ENCODE data around the gene UNC79. TPM values are rescaled to one million over a fixed set of nuclear protein-coding genes. Genes with fewer than 3 reads are reported as not detected.
A peak's percentile ranks its signal among the peaks of the same experiment; 100 is the strongest.

The UNC79 gene
- total RNA-seq, 2 donors from 2014 or later, result 0.19 to 0.31 TPM

DNA sequence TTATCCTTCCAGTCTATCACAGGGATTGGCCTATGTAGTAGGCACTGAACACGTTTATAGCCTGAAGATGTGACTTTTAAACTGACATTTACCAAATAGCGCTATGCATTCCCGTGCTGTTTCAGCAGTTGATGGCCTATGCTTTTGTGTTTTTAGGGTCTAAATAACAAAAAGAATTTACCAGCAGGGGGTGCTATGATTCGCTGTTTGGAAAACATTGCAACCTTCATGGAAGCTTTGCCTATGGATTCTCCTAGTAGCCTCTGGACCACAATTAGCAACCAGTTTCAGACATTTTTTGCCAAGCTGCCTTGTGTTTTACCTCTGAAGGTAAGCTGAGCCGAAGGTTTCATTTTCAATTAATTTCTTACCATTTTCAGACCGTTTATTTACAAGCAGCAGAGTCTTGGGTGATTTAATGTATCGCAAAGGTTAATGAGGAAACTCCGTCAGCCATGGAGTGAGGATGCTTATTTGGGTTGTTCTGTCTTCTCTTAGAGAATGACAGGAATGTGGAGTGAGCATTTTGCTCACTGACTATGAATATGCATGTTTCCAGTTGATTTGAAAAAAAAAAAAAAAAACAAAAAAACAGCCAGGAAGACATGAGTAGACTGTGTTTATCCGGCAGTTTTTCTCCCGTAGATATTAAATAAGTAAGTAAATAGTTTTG is 224.5 kb downstream of the UNC79 start:
- Histone ChIP-seq H3K27ac (no peak overlapping the region), H3K4me3 (no peak overlapping the region), H3K27me3 (no peaks in the 10 kb centered on the region), H3K9me3 (peaks cover 0 to 4% of the 10 kb centered on the region in 2 donors), H3K36me3 (no peaks in the 10 kb centered on the region), H3K4me1 (no peaks in the 10 kb centered on the region)
- no peak for DNase-seq (ENCODE audit: low spot score)
- TF ChIP-seq, protein P1, sequence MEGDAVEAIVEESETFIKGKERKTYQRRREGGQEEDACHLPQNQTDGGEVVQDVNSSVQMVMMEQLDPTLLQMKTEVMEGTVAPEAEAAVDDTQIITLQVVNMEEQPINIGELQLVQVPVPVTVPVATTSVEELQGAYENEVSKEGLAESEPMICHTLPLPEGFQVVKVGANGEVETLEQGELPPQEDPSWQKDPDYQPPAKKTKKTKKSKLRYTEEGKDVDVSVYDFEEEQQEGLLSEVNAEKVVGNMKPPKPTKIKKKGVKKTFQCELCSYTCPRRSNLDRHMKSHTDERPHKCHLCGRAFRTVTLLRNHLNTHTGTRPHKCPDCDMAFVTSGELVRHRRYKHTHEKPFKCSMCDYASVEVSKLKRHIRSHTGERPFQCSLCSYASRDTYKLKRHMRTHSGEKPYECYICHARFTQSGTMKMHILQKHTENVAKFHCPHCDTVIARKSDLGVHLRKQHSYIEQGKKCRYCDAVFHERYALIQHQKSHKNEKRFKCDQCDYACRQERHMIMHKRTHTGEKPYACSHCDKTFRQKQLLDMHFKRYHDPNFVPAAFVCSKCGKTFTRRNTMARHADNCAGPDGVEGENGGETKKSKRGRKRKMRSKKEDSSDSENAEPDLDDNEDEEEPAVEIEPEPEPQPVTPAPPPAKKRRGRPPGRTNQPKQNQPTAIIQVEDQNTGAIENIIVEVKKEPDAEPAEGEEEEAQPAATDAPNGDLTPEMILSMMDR (IDR thresholded peaks at IDR 0.05), result peak; percentile 24 to 69

DNA sequence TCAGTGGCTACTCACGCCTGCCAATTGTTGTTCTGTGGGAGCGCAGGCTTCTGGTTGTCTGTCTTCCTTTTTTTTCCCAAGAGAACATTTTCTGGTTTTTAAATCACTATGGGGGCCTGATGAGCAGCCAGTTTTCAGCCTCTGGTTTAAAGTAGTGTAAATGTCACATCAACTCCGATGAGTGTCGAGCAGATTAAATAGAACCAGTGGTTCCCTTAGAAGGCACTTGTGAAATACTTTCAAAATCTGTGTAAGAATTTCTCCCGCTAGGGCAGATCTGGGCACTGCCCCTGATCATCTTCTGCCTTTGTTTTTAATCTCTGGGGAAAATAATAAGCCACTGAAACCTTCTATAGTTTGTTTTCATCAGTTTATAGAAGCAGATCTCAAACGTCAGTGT is 227.1 kb downstream of the UNC79 start:
- no peak overlapping the region for H3K4me3 ChIP-seq
- TF ChIP-seq, protein P1 (IDR thresholded peaks at IDR 0.05), result no peak
- no peaks in the 10 kb centered on the region for H3K4me1 ChIP-seq

DNA sequence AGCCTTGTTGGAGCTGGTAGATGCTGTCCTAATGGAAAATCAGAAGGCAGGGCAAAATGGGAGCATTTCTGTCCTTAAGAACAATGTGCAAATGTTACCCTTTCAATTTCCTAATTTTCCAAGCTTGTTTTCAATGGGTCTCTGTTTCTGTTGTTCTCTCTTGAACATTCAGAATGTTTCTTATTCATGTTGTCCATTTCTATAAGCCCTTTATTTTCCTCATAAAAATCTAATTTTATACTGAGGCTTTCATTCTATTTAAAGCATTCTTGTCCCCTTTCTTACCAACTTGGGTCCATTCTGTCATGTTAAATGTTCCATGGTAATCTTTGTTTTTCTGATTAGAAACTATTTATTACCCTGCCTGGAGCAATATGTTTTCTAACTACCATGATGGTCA is 232.6 kb downstream of the UNC79 start:
- H3K4me3 ChIP-seq, result no peak overlapping the region
- peaks cover 0 to 34% of the 10 kb centered on the region in 2 donors for H3K9me3 ChIP-seq
- no peaks in the 10 kb centered on the region for H3K4me1 ChIP-seq
- no peak overlapping the region for H3K27ac ChIP-seq
- DNase-seq (ENCODE audit: low spot score), result no peak
- TF ChIP-seq, protein P1 (IDR thresholded peaks at IDR 0.05), result no peak
- no peaks in the 10 kb centered on the region for H3K27me3 ChIP-seq
- H3K36me3 ChIP-seq, result no peaks in the 10 kb centered on the region

More for the DNA sequence above, 227.1 kb downstream of the UNC79 start:
- Histone ChIP-seq H3K9me3 (no peaks in the 10 kb centered on the region), H3K36me3 (no peaks in the 10 kb centered on the region), H3K27me3 (no peaks in the 10 kb centered on the region), H3K27ac (peak overlapping the region in 1 of 2 donors; percentile 26)
- no peak for DNase-seq (ENCODE audit: low spot score)

DNA sequence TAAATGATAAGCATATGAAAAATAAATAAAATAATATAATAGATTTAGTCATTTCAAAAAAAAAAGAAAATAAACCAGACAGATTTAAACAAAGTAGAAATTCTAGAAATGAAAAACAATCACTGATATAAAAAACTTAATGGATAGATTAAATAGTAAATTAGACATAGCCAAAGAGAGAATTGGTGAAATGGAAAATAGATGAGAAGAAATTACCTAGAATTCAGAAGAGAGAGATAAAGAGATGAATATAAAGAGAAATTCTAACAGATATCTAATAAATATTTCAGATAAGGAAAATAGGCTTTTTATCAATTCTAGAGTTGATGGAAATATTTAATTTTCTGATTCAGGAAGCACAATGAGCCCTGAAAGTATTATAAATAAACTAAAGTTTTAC is 234.4 kb downstream of the UNC79 start:
- TF ChIP-seq, protein P1 (IDR thresholded peaks at IDR 0.05), result no peak
- Histone ChIP-seq H3K27me3 (no peaks in the 10 kb centered on the region), H3K27ac (no peak overlapping the region), H3K36me3 (no peaks in the 10 kb centered on the region), H3K4me3 (no peak overlapping the region), H3K4me1 (no peaks in the 10 kb centered on the region), H3K9me3 (peaks cover 0 to 34% of the 10 kb centered on the region in 2 donors)
- no peak for DNase-seq (ENCODE audit: low spot score)

DNA sequence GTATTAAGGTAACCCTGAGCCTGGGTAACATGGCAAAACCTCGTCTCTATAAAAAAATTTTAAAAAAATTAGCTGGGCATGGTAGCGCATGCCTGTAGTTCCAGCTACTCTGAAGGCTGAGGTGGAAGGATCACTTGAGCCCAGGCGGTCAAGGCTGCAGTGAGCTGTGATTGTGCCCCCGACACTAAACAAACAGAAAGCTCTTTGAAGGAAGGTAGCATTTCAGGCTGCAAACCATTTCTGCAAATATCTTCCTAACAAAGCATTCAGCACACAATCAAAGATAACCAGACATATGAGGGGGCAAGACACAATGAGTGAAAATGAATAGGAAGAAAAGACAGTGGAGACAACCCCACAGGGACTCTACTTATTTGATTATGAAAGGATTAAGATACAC is 238.9 kb downstream of the UNC79 start:
- H3K4me3 ChIP-seq, result no peak overlapping the region
- no peak overlapping the region for H3K27ac ChIP-seq
- TF ChIP-seq, protein P1 (IDR thresholded peaks at IDR 0.05), result no peak
- no peak for DNase-seq (ENCODE audit: low spot score)
- no peaks in the 10 kb centered on the region for H3K4me1 ChIP-seq
- no peaks in the 10 kb centered on the region for H3K27me3 ChIP-seq
- no peaks in the 10 kb centered on the region for H3K36me3 ChIP-seq
- peaks cover 0 to 27% of the 10 kb centered on the region in 2 donors for H3K9me3 ChIP-seq

DNA sequence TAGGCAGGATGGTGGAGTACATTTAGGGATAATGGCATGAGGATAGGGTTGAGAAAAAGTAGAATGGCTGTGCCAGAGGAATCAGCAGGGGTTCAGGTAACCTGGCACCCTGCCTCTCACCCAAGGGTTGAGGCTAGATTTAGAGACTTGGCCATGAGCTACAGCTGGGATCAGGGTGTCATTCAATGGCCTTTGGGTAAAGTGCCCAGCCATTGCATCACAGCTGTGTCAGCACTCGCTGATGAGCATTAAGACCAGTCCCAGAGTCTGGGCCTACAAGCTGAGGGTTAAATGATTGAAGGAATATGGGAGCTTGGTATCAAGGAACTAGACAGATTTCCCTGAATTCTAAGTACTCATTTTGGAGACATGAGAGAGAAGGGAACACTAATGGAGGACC is 243.6 kb downstream of the UNC79 start:
- Histone ChIP-seq H3K4me3 (no peak overlapping the region), H3K36me3 (no peaks in the 10 kb centered on the region)
- TF ChIP-seq, protein P1 (IDR thresholded peaks at IDR 0.05), result no peak

More for the DNA sequence above, 243.6 kb downstream of the UNC79 start:
- no peaks in the 10 kb centered on the region for H3K9me3 ChIP-seq
- no peaks in the 10 kb centered on the region for H3K4me1 ChIP-seq
- no peak overlapping the region for H3K27ac ChIP-seq
- DNase-seq (ENCODE audit: low spot score), result no peak
- H3K27me3 ChIP-seq, result no peaks in the 10 kb centered on the region
